GM10266 (cell line): ENCODE measurements around the gene NTRK1.

Source experiments
- DNase-seq: peaks from one replicate; pipeline ENCODE4 v3.0.0; 2012; ENCODE audit errors: extremely low spot score
- CTCF ChIP-seq: IDR thresholded peaks from 2 replicates; pipeline ENCODE4 v1.5.1; 2012; ENCODE audit warnings: mild to moderate bottlenecking, low read depth; ENCODE audit not compliant: control insufficient read depth, insufficient read depth; ENCODE audit errors: missing control alignments

NTRK1 gene

GRCh38 chr1:156839426-156840109 is 21.1 kb upstream of the NTRK1 start:
- no peak for TF ChIP-seq CTCF
- no peak for DNase-seq

GRCh38 chr1:156840186-156840897 is 20.3 kb upstream of the NTRK1 start:
- TF ChIP-seq CTCF, result no peak
- DNase-seq, result no peak

- no peak for TF ChIP-seq CTCF
- DNase-seq, result no peak
Measured at GRCh38 chr1:156840898-156841279, 19.8 kb upstream of the NTRK1 start.

- DNase-seq, result no peak
- no peak for TF ChIP-seq CTCF
Measured at GRCh38 chr1:156841295-156841855, 19.3 kb upstream of the NTRK1 start.

GRCh38 chr1:156842618-156843300 is 17.9 kb upstream of the NTRK1 start:
- no peak for DNase-seq
- TF ChIP-seq CTCF, result no peak

- no peak for TF ChIP-seq CTCF
- DNase-seq, result no peak
Measured at GRCh38 chr1:156844102-156844501, 16.6 kb upstream of the NTRK1 start.
